Adrenal gland (tissue), 12 donors: Measurements from ENCODE around the gene RPP14. TPM values are rescaled to one million over a fixed set of nuclear protein-coding genes. Genes with fewer than 3 reads are reported as not detected.
A peak's percentile ranks its signal among the peaks of the same experiment; 100 is the strongest.

Experiments
- DNase-seq, 7 donors: peaks; one replicate each; pipeline ENCODE4 v3.0.0-alpha.2; 2019 to 2020
- H3K27ac ChIP-seq, 5 donors: fragments of 200-600 bp; sonication (generic) in 4 of 5; 1 replicate in 3 of 5; 2 replicates in 2 of 5; pipeline versions ENCODE4 v1.5.1 to v1.8.0; 2016 to 2020; ENCODE audit warnings: mild to moderate bottlenecking in 1 of 5
- H3K27me3 ChIP-seq: fragments of 200-600 bp; 2 replicates; pipeline ENCODE4 v1.8.0; 2021
- H3K36me3 ChIP-seq, 2 donors: fragments of 200-600 bp; replicated peaks in 1 of 2; 1 replicate in 1 of 2; 2 replicates in 1 of 2; pipeline versions ENCODE4 v1.5.1 to v1.8.0; 2018 to 2022
- H3K4me1 ChIP-seq, 2 donors: fragments of 200-600 bp; replicated peaks in 1 of 2; 1 replicate in 1 of 2; 2 replicates in 1 of 2; pipeline versions ENCODE4 v1.5.1 to v1.8.0; 2018 to 2021
- H3K4me3 ChIP-seq, 4 donors: fragments of 200-600 bp; sonication (generic) in 3 of 4; one replicate each; pipeline ENCODE4 v1.5.1; 2016 to 2018
- H3K9me3 ChIP-seq, 3 donors: fragments of 200-600 bp; sonication (generic) in 1 of 3; replicated peaks in 1 of 3; 1 replicate in 2 of 3; 2 replicates in 1 of 3; pipeline versions ENCODE4 v1.5.1 to v1.8.0; 2016 to 2021
- CTCF ChIP-seq, 6 experiments: fragments of 450-650 bp in 4 of 6; fragments of 200-600 bp in 2 of 6; sonication (generic) in 1 of 6; IDR thresholded peaks; 1 replicate in 5 of 6; 2 replicates in 1 of 6; pipeline versions ENCODE4 v1.5.1 to v1.8.0; 2016 to 2021; ENCODE audit warnings: antibody characterized with exemption in 6 of 6, mild to moderate bottlenecking in 2 of 6, moderate library complexity in 1 of 6
- POLR2A ChIP-seq, 2 donors: fragments of 450-650 bp; IDR thresholded peaks; one replicate each; pipeline ENCODE4 v1.6.1; 2017; ENCODE audit warnings: antibody characterized with exemption in 2 of 2, mild to moderate bottlenecking in 2 of 2, moderate library complexity in 1 of 2
- WGBS, 4 donors: extraction: QIAGEN DNeasy Blood & Tissue Kit in 2 of 4; methylation state at CpG; one replicate each; pipeline versions ENCODE4 v1.1.5 to v1.1.7; 2013 to 2017; 5-methylcytosine and 5-hydroxymethylcytosine counted together
- intact Hi-C, 2 donors: fragments of 100-400 bp; cut with DNase I; formaldehyde crosslinking; loops; one replicate each; pipeline versions ENCODE4 v1.14.1 to v1.15.0; 2022 to 2023
- polyA plus RNA-seq, 3 donors: library from polyadenylated mRNA; stranded (reverse); fragments of 200-250 nt in 2 of 3; fragments of 350-450 nt in 1 of 3; fragmentation: Illumina TruSeq in 1 of 3; extraction: RNeasy Lipid Tissue Mini Kit (QIAGEN cat#74804) in 1 of 3; gene quantifications; one replicate each; pipeline ENCODE4 v1.2.3, GENCODE V29; 2013 to 2014
- total RNA-seq, 9 donors: library from RNA; depleted of rRNA in 4 of 9; stranded (reverse); fragments of >200 nt in 4 of 9; fragments of 120-200 nt in 1 of 9; fragmentation: NEBNext Ultra II Directional in 1 of 9; extraction: Animal tissue kit (Norgen Biotek cat#: 25700) in 1 of 9; gene quantifications; one replicate each; pipeline versions ENCODE4 v1.1.0 to v1.2.4, GENCODE V29; 2013 to 2023
- donor health status: healthy with polysubstance abuse.
- donor health status: Bipolar disorder and iron deficiency.
- donor health status: DM: yes; HTN: yes; CAD: no.
- donor health status: DM: no; HTN: no; CAD: no.
- donor health status: DM: no; HTN: no; CAD: no.
- donor health status: DM: yes; HTN: yes; CAD: no.

Gene RPP14
- total and polyA plus RNA-seq, 12 donors, result 9.2 to 23.2 (median 14.3) TPM

GRCh38 chr3:58347984-58348383, 41.9 kb downstream of the RPP14 start:
- 93 to 97% (median 94%) methylated on average over 7 of the region's 7 CpGs for WGBS, 4 donors
- Histone ChIP-seq H3K4me3 (no peak overlapping the region), H3K27ac (no peak overlapping the region), H3K27me3 (no peaks in the 10 kb centered on the region), H3K4me1 (peaks cover 8 to 10% of the 10 kb centered on the region in 2 donors), H3K36me3 (no peaks in the 10 kb centered on the region), H3K9me3 (no peaks in the 10 kb centered on the region)
- TF ChIP-seq CTCF (IDR thresholded peaks at IDR 0.05) (no peak), POLR2A (IDR thresholded peaks at IDR 0.05) (no peak)
- intact Hi-C loops, result no loop called here
- no peak for DNase-seq

GRCh38 chr3:58349792-58350626, 44.0 kb downstream of the RPP14 start:
- 71 to 79% (median 75%) methylated on average over 7 of the region's 7 CpGs for WGBS, 4 donors
- Histone ChIP-seq H3K27me3 (no peaks in the 10 kb centered on the region), H3K9me3 (no peaks in the 10 kb centered on the region), H3K27ac (peak overlapping the region in 1 of 5 donors; percentile 46), H3K4me3 (no peak overlapping the region), H3K36me3 (no peaks in the 10 kb centered on the region), H3K4me1 (peaks cover 8 to 10% of the 10 kb centered on the region in 2 donors)
- intact Hi-C loops, result no loop called here
- TF ChIP-seq CTCF (IDR thresholded peaks at IDR 0.05), result no peak
- TF ChIP-seq POLR2A (IDR thresholded peaks at IDR 0.05), result no peak
- DNase-seq, result no peak

GRCh38 chr3:58350627-58351013, 44.6 kb downstream of the RPP14 start:
- no peak overlapping the region for H3K4me3 ChIP-seq
- H3K27me3 ChIP-seq, result no peaks in the 10 kb centered on the region
- TF ChIP-seq CTCF (IDR thresholded peaks at IDR 0.05) (no peak), POLR2A (IDR thresholded peaks at IDR 0.05) (no peak)
- H3K9me3 ChIP-seq, result no peaks in the 10 kb centered on the region
- WGBS, 4 donors, result 83 to 93% (median 85%) methylated on average over 2 of the region's 2 CpGs
- H3K27ac ChIP-seq, result peak overlapping the region in 1 of 5 donors; percentile 46
- H3K36me3 ChIP-seq, result no peaks in the 10 kb centered on the region
- DNase-seq, result no peak
- H3K4me1 ChIP-seq, result peaks cover 9 to 10% of the 10 kb centered on the region in 2 donors
- intact Hi-C loops, result no loop called here

- TF ChIP-seq CTCF (IDR thresholded peaks at IDR 0.05), result no peak
- no peak for TF ChIP-seq POLR2A (IDR thresholded peaks at IDR 0.05)
- Histone ChIP-seq H3K9me3 (no peaks in the 10 kb centered on the region), H3K36me3 (no peaks in the 10 kb centered on the region), H3K4me1 (peaks cover 15 to 17% of the 10 kb centered on the region in 2 donors), H3K27ac (no peak overlapping the region), H3K27me3 (no peaks in the 10 kb centered on the region), H3K4me3 (no peak overlapping the region)
- no peak for DNase-seq
- WGBS, 4 donors, result 74 to 81% (median 79%) methylated on average over 3 of the region's 3 CpGs
- intact Hi-C loops, result no loop called here
Observed at GRCh38 chr3:58351920-58352319, 45.9 kb downstream of the RPP14 start.
